HG03432 (cell line): ENCODE data around the gene PPP2R1B.

Experiments used
- ATAC-seq: cut with Tn5 transposase; IDR thresholded peaks from one replicate; pipeline ENCODE4 v1.9.1; 2021; ENCODE audit warnings: mild to moderate bottlenecking, moderate library complexity; ENCODE audit not compliant: unreplicated experiment

PPP2R1B gene

DNA sequence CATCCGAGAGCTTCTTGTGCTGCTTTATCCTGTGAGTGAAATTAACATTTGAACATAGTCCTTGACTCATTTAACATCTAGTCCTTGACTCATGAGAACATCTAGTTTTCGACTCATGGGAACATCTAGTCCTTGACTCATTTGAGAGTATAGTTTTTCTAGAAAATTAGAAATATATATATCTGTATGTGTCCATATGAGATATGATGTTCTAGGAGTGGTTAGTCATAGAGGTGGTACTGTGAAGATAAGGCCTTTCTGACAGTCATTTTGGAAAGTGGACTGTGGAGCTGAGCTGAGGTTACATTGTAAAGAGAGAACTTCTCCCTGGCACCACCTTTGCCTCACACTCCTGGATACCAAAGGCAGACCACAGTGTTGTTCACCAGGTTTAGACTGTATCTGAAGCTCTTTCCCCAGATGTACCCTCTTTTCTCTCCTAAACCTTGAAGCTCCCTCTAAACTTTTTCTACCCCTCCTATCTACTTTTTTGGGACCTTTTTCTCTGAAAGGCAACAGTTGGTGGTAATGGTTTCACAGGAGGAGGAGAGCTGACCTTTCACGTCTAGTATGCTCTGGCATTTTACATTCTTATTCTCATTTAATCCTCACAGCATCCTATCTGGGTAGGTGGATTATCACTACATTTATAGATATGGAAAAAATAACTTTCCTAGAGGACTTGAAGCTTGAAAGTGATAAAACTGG, 67.2 kb downstream of the PPP2R1B start:
- ATAC-seq = no peak

DNA sequence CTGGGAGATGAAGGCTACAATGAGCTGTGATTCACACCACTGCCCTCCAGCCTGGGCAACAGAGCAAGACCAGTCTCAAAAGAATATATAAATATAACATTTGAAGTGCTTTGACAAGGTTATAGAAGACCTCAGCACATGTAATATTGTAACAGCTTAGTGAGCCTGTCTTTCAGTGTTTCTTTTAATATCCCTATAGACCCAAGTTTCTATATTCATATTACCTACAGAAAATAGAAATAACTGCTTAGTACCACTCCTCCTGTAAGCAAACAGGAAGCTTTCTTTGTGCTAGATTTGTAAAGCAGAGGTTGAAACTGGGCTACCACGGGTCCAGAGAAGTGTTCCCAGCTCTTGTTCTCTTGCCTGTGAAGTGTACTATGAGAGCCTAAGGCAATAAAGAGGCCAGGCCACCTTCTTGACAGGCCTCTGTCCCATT, 68.2 kb downstream of the PPP2R1B start:
- ATAC-seq = peak; percentile 69

DNA sequence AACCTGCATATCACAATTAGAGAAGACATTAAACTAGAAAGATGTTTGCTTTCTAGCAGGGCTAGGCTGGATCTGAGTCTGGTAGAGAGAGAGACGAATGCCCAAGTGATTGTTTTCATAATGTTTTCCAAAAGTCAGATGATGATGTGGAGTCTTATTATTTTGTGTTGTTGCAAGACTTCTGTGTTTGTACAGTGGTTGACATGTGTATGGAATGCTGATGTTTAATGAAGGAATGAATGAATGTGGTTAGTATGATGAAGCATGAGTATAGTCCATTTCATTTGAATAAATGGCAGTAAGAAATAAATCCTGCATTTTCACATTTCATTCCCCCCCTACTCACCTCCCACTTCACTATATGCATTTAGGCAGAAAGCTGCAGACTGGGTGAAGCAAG, 69.6 kb downstream of the PPP2R1B start:
- no peak for ATAC-seq

DNA sequence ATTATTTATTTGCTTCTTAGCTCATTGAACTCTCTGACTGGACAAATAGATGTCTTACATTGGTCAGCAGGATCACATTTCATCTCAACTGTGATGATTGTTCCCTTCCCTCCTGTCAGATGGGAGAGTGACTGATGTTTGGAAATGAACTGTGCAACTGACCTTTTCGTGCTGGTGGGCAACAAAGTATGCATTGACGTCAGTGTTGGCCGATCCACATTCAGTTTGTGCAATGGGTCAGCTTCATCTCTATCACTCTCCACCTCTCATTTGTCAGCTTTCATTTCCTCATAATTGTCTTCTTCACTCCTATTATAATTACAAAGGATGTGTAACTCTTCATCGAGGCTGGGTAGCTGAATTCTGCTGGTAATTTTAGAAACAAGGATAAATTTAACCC, 71.3 kb downstream of the PPP2R1B start:
- no peak for ATAC-seq

DNA sequence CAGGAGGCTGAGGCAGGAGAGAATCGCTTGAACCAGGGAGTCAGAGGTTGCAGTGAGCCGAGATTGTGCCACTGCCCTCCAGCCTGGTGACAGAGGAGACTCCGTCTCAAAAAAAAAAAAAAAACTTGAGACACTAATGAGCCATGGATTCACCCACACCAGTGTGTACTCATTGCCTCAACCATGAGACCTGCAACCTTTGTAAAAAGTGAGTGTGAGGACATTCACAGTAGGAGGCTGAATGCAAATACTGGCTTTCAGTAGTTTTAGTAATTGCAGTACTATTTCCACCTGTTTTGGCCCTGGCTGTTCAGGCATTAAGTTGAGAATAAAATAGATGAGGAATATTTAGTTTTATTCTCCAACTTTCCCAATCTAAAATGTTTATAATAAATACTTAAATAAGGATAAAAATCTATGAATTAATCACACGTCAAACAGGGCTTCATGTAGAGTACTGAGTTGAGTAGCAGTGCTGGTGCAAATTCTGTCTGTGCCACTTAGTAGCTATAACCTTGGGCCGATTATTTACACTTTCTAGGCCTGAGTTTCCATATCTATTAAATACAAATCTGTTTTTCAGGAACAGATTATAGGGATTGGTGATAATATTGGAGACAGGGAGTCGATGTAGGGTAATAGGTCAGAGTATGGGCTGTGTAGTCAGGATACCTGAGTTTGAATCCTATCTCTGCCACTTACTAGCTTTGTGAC, 72.8 kb downstream of the PPP2R1B start:
- ATAC-seq = no peak

DNA sequence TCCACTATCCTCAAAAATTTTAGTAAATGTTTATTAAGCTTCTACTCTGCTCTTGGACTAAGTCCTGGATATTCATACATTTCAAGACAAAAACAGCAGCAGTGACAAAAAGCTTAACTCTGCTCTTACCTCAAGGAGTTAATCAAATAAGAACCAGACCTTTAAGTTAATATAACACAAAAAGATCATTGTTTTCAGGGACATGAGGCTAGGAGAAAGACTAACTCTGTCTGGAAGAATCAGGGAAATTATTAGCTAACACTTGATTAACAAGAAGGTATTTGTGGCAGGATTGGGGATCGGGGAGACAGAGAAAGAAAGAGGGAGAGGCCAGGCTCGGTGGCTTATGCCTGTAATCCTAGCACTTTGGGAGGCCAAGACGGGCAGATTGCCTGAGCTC, 74.4 kb downstream of the PPP2R1B start:
- ATAC-seq = no peak

DNA sequence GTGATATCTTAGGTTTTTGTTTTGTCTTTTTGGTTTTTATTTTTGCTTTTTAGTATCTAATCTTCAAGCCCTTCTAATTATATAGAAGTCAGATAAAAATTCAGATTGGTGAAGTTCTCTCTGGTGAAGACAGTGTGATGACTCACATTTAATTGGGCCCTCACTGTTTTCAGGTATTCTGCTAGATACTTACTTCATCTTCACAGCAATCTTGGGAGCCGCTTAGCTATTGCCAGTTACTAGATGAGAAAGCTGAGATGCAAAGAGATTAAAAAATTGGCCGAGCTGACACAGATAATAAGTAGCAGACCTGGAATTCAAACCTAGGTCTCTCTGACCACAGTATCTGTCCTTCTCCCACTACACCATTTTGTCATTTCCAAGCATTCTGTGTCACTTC, 75.0 kb downstream of the PPP2R1B start:
- ATAC-seq = no peak

DNA sequence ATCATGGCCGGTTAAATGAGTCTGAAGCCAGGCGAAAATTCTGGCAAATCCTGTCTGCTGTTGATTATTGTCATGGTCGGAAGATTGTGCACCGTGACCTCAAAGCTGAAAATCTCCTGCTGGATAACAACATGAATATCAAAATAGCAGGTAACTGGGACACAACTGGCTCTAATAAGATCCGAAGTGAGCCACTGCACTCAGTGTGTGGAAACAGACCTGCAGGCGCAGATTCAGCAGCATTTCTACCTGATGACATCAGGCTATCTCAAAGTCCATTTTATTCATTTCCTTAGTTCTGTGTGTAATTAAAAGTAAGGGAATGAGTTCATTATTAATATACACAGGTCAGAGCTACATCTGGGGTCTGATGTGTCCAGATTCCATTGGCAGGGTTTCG, 78.2 kb downstream of the PPP2R1B start:
- no peak for ATAC-seq

DNA sequence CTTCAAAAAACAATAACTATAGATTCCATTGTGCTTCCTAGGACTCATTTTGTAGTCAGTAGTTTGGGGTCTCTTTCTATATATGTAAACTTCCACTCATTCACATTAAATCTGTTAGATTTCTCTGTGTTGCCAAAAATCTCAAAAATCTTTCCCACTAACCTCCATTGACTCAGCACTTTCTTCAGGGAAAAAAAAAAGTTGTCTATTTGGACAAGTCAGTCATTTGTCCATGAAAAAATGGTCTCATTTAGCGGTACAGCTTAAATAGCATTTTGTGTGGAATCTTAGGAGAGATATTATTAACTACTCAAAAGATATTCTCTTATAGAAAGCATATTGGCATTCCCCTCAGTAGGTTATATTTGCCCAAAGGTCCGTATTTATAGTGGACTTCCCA, 81.9 kb downstream of the PPP2R1B start:
- no peak for ATAC-seq

DNA sequence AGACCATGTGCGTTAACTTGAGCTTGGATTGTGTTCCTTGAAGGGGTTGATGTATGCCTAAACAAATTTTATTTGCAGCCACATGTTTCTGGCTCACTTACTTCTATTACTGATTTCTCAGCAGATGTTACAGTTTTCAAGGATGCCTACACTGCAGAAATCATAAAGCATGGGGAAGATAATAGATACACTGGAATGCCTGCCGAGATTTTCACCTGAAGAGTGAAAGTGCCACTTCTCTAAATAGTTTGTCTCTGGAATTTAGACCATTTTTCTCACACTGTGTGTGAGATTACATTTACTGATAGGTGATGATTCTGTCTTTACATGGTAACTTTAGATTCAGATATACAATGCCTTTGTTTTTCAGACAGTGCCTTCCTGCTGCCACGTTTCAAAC, 82.4 kb downstream of the PPP2R1B start:
- ATAC-seq = no peak

DNA sequence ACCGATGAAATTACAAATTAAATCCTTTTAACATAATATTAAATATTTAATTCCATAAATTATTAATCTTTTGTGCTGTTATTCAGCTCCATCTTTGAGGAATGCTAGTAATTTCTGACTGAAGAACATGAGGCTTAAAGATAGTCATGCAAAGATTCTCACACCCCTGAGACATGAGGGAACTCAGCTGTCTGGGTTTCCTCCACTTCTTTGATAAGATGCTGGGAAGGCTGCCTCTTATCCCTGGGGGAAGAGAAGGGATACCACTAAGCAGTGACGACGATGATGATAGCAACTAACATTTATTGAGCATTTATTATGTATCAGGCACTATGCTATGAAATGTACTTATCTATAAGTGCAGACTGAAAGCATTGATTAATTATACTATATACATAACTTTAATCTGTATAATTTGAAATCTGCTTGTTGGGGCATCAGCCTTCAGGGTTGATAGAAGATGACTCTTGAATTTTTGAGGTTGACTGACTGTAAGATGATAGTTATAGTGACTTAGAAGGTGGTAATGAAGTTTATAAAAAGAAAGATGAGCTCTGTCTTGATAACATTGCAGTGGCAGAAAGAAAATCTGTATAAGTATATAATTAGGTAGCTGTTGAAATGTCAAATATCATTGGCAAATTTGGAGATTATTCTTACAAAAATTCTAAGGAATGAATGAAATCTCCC, 85.6 kb downstream of the PPP2R1B start:
- ATAC-seq = no peak
